Measurements from ENCODE around the gene CAMK1D. TPM values are rescaled to one million over a fixed set of nuclear protein-coding genes. Genes with fewer than 3 reads are reported as not detected.

CAMK1D gene
- total and polyA plus RNA-seq, 2 experiments from 2014 or later, result 4.6 to 7.2 TPM

DNA sequence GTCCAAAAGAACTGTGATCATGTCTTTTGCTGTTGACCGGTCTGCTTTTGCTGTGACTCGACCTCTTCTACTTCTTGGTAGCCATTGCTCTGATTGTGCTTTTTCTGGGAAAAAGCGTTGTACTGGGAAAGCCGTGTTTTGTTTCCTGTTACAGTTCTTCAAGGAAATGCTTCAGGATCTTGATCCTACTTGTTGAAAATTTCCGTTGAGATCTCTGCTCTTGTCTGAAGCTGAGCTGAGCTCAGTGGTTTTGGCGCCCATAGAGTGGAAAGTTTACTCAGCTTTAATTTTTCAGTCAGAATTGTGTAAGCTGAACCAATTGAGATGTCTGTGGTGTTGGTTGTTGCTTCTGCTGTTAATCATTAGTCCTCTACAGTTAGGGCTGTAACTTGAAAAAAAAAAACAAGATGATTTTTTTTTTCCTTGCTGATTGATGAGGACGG, 349.9 kb downstream of the CAMK1D start:
- ATAC-seq (no peak), DNase-seq (ENCODE audit: low spot score) (no peak)
- H3K36me3 Mint-ChIP-seq (ENCODE audit: low read depth), result no peaks in the 10 kb centered on the region
- H3K27me3 Mint-ChIP-seq (ENCODE audit: insufficient read depth, low read depth, poor library complexity), result no peaks in the 10 kb centered on the region
- H3K79me2 ChIP-seq (replicated peaks; ENCODE audit: insufficient read depth), result no peaks in the 10 kb centered on the region
- no peak overlapping the region for H3K4me2 ChIP-seq
- no peaks in the 10 kb centered on the region for H3F3A ChIP-seq (replicated peaks; ENCODE audit: low read depth)
- no peak overlapping the region for H3K27ac Mint-ChIP-seq
- no peak overlapping the region for H2AFZ ChIP-seq
- TF ChIP-seq, protein P1, sequence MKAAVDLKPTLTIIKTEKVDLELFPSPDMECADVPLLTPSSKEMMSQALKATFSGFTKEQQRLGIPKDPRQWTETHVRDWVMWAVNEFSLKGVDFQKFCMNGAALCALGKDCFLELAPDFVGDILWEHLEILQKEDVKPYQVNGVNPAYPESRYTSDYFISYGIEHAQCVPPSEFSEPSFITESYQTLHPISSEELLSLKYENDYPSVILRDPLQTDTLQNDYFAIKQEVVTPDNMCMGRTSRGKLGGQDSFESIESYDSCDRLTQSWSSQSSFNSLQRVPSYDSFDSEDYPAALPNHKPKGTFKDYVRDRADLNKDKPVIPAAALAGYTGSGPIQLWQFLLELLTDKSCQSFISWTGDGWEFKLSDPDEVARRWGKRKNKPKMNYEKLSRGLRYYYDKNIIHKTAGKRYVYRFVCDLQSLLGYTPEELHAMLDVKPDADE (IDR thresholded peaks at IDR 0.05), result no peak
- TF ChIP-seq ZNF331 (CRISPR knock-in tag; IDR thresholded peaks at IDR 0.05; ENCODE audit: low read depth) (no peak), STAT1 (IDR thresholded peaks at IDR 0.05; ENCODE audit: unreplicated experiment) (no peak), NANOG (IDR thresholded peaks at IDR 0.05; ENCODE audit: borderline replicate concordance) (no peak), EZH2 (IDR thresholded peaks at IDR 0.05; ENCODE audit: low read depth, unreplicated experiment) (no peak), CREB1 (CRISPR knock-in tag; IDR thresholded peaks at IDR 0.05; ENCODE audit: low read depth) (no peak), JUNB (IDR thresholded peaks at IDR 0.05; ENCODE audit: unreplicated experiment) (no peak), EZH2phosphoT487 (IDR thresholded peaks at IDR 0.05; ENCODE audit: unreplicated experiment) (no peak), ZNF114 (CRISPR knock-in tag; IDR thresholded peaks at IDR 0.05) (no peak), POLR2AphosphoS5 (IDR thresholded peaks at IDR 0.05; ENCODE audit: low read depth) (no peak)
- TF ChIP-seq, protein P2, sequence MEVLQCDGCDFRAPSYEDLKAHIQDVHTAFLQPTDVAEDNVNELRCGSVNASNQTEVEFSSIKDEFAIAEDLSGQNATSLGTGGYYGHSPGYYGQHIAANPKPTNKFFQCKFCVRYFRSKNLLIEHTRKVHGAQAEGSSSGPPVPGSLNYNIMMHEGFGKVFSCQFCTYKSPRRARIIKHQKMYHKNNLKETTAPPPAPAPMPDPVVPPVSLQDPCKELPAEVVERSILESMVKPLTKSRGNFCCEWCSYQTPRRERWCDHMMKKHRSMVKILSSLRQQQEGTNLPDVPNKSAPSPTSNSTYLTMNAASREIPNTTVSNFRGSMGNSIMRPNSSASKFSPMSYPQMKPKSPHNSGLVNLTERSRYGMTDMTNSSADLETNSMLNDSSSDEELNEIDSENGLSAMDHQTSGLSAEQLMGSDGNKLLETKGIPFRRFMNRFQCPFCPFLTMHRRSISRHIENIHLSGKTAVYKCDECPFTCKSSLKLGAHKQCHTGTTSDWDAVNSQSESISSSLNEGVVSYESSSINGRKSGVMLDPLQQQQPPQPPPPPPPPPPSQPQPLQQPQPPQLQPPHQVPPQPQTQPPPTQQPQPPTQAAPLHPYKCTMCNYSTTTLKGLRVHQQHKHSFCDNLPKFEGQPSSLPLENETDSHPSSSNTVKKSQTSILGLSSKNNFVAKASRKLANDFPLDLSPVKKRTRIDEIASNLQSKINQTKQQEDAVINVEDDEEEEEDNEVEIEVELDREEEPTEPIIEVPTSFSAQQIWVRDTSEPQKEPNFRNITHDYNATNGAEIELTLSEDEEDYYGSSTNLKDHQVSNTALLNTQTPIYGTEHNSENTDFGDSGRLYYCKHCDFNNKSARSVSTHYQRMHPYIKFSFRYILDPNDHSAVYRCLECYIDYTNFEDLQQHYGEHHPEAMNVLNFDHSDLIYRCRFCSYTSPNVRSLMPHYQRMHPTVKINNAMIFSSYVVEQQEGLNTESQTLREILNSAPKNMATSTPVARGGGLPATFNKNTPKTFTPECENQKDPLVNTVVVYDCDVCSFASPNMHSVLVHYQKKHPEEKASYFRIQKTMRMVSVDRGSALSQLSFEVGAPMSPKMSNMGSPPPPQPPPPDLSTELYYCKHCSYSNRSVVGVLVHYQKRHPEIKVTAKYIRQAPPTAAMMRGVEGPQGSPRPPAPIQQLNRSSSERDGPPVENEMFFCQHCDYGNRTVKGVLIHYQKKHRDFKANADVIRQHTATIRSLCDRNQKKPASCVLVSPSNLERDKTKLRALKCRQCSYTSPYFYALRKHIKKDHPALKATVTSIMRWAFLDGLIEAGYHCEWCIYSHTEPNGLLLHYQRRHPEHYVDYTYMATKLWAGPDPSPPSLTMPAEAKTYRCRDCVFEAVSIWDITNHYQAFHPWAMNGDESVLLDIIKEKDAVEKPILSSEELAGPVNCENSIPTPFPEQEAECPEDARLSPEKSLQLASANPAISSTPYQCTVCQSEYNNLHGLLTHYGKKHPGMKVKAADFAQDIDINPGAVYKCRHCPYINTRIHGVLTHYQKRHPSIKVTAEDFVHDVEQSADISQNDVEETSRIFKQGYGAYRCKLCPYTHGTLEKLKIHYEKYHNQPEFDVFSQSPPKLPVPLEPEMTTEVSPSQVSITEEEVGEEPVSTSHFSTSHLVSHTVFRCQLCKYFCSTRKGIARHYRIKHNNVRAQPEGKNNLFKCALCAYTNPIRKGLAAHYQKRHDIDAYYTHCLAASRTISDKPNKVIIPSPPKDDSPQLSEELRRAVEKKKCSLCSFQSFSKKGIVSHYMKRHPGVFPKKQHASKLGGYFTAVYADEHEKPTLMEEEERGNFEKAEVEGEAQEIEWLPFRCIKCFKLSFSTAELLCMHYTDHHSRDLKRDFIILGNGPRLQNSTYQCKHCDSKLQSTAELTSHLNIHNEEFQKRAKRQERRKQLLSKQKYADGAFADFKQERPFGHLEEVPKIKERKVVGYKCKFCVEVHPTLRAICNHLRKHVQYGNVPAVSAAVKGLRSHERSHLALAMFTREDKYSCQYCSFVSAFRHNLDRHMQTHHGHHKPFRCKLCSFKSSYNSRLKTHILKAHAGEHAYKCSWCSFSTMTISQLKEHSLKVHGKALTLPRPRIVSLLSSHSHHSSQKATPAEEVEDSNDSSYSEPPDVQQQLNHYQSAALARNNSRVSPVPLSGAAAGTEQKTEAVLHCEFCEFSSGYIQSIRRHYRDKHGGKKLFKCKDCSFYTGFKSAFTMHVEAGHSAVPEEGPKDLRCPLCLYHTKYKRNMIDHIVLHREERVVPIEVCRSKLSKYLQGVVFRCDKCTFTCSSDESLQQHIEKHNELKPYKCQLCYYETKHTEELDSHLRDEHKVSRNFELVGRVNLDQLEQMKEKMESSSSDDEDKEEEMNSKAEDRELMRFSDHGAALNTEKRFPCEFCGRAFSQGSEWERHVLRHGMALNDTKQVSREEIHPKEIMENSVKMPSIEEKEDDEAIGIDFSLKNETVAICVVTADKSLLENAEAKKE (CRISPR knock-in tag; IDR thresholded peaks at IDR 0.05), result no peak
- TF ChIP-seq, protein P3, sequence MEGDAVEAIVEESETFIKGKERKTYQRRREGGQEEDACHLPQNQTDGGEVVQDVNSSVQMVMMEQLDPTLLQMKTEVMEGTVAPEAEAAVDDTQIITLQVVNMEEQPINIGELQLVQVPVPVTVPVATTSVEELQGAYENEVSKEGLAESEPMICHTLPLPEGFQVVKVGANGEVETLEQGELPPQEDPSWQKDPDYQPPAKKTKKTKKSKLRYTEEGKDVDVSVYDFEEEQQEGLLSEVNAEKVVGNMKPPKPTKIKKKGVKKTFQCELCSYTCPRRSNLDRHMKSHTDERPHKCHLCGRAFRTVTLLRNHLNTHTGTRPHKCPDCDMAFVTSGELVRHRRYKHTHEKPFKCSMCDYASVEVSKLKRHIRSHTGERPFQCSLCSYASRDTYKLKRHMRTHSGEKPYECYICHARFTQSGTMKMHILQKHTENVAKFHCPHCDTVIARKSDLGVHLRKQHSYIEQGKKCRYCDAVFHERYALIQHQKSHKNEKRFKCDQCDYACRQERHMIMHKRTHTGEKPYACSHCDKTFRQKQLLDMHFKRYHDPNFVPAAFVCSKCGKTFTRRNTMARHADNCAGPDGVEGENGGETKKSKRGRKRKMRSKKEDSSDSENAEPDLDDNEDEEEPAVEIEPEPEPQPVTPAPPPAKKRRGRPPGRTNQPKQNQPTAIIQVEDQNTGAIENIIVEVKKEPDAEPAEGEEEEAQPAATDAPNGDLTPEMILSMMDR (conservative IDR thresholded peaks at IDR 0.05; ENCODE audit: low read depth in 2 of 2), result no peak
- TF ChIP-seq, protein P4, sequence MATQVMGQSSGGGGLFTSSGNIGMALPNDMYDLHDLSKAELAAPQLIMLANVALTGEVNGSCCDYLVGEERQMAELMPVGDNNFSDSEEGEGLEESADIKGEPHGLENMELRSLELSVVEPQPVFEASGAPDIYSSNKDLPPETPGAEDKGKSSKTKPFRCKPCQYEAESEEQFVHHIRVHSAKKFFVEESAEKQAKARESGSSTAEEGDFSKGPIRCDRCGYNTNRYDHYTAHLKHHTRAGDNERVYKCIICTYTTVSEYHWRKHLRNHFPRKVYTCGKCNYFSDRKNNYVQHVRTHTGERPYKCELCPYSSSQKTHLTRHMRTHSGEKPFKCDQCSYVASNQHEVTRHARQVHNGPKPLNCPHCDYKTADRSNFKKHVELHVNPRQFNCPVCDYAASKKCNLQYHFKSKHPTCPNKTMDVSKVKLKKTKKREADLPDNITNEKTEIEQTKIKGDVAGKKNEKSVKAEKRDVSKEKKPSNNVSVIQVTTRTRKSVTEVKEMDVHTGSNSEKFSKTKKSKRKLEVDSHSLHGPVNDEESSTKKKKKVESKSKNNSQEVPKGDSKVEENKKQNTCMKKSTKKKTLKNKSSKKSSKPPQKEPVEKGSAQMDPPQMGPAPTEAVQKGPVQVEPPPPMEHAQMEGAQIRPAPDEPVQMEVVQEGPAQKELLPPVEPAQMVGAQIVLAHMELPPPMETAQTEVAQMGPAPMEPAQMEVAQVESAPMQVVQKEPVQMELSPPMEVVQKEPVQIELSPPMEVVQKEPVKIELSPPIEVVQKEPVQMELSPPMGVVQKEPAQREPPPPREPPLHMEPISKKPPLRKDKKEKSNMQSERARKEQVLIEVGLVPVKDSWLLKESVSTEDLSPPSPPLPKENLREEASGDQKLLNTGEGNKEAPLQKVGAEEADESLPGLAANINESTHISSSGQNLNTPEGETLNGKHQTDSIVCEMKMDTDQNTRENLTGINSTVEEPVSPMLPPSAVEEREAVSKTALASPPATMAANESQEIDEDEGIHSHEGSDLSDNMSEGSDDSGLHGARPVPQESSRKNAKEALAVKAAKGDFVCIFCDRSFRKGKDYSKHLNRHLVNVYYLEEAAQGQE (IDR thresholded peaks at IDR 0.05; ENCODE audit: unreplicated experiment), result no peak
- H3K9me2 ChIP-seq (ENCODE audit: insufficient read depth), result no peaks in the 10 kb centered on the region
- H3K4me3 Mint-ChIP-seq, result no peak overlapping the region
- H3K4me1 ChIP-seq (ENCODE audit: insufficient read depth), result no peaks in the 10 kb centered on the region
- H4K20me1 ChIP-seq (replicated peaks; ENCODE audit: insufficient read depth), result no peaks in the 10 kb centered on the region
- H3K27ac ChIP-seq (ENCODE audit: low read depth), result no peak overlapping the region
- H3K4me3 ChIP-seq, result no peak overlapping the region
- H3K36me3 ChIP-seq (ENCODE audit: insufficient read depth), result no peaks in the 10 kb centered on the region
- no peaks in the 10 kb centered on the region for H3K27me3 ChIP-seq (ENCODE audit: insufficient read depth)
- H3K9me3 Mint-ChIP-seq, result no peaks in the 10 kb centered on the region
- H3K4me1 Mint-ChIP-seq, result no peaks in the 10 kb centered on the region
